ENCODE results near the gene PDZRN3. TPM values are rescaled to one million over a fixed set of nuclear protein-coding genes. Genes with fewer than 3 reads are reported as not detected.

PDZRN3 gene
- total RNA-seq, 2 experiments from 2014 or later, result not detected

DNA sequence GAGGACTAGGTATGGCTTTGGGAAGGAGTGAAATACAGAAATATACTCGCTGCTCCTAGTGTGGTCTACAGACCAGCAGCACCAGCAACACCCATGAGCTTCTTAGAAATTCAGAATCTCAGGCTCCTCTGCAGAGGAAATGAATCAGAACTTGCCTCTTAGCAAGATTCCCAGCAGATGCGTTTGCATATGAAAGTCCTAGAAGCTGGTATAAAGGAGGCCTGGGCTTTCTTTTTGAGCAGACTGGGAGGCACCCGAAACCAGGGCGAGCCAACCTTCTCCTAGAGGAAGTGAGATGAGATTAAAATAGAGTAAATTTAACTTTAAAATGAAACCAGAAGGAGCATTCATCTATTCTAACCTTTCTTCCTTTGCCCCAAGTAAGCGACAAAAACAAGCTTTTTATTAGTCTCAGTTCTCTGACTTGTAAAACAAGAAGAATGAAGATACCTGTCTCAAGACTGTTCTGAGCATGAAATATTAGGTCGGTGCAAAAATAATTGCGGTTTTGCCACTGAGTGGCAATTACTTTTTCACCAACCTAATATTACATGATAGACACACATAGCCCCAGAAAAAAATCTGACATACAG, 140.0 kb downstream of the PDZRN3 start:
- CTCF ChIA-PET, result interaction anchor here (2.4 kb wide), 1 partner anchor 17 kb away, joined by 8 read pairs; no protein-coding TSS in a partner anchor

DNA sequence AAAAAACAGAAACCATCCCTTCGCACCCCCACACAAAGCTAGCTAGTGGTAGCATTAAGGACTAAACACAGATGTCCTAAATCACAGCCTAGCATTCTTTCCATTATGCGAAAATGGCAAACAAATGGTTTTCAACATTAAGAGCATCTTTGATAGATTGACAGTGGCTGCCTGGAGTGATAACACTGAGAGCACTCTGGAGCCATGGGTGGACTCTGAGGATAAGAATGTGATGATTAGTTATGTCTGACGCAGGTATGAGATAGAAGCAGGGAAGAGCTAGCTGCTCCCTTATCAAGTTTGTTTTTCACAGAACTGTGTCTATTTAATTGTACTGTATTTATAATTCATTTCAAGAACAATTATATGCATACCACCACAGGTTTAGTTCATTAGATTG, 142.9 kb downstream of the PDZRN3 start:
- ChIA-PET CTCF (no interaction called here), POLR2A (no interaction called here)
- Mint-ChIP-seq H3K4me3 (no peak overlapping the region), H3K9me3 (peaks cover 5% of the 10 kb centered on the region), H3K4me1 (ENCODE audit: low read depth) (no peaks in the 10 kb centered on the region), H3K27ac (no peak overlapping the region), H3K27me3 (peaks cover 13% of the 10 kb centered on the region), H3K36me3 (no peaks in the 10 kb centered on the region)
- intact Hi-C loops (cut with micrococcal nuclease), result no loop called here
- DNase-seq, result no peak

More for the DNA sequence above, 140.0 kb downstream of the PDZRN3 start:
- POLR2A ChIA-PET, result no interaction called here
- intact Hi-C loops (cut with micrococcal nuclease), result no loop called here
- Mint-ChIP-seq H3K36me3 (no peaks in the 10 kb centered on the region), H3K9me3 (no peaks in the 10 kb centered on the region), H3K4me3 (no peak overlapping the region), H3K4me1 (ENCODE audit: low read depth) (no peaks in the 10 kb centered on the region), H3K27me3 (peaks cover 8% of the 10 kb centered on the region), H3K27ac (no peak overlapping the region)
- no peak for DNase-seq

DNA sequence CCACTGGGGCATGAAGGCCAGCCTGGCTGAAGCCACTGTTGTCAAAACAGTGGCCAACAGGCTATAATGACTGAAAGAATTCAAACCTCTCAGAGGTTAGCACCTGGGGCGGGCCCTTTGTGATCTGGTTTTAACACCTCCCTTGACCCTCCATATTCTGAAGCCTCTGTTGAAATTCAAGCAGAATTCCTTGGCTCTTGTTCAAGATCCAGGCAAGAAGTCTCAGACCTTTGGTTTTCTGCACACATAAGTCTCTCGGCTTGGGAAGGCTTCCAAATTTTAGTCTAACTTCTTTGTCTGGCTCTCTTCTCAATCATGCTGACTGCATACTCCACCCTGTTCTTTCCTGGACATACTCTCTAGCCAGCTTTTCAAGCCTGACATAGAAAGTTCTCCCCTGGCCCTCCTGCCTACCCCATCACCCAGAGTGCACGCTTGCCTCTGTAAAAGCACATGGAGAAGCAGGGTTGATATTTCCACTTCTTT, 144.5 kb downstream of the PDZRN3 start:
- H3K27ac Mint-ChIP-seq, result no peak overlapping the region
- intact Hi-C loops (cut with micrococcal nuclease), result no loop called here
- DNase-seq, result no peak
- peaks cover 15% of the 10 kb centered on the region for H3K27me3 Mint-ChIP-seq
- no peaks in the 10 kb centered on the region for H3K4me1 Mint-ChIP-seq (ENCODE audit: low read depth)
- H3K9me3 Mint-ChIP-seq, result peaks cover 5% of the 10 kb centered on the region
- POLR2A ChIA-PET, result no interaction called here
- H3K4me3 Mint-ChIP-seq, result no peak overlapping the region
- CTCF ChIA-PET, result no interaction called here
- H3K36me3 Mint-ChIP-seq, result no peaks in the 10 kb centered on the region

DNA sequence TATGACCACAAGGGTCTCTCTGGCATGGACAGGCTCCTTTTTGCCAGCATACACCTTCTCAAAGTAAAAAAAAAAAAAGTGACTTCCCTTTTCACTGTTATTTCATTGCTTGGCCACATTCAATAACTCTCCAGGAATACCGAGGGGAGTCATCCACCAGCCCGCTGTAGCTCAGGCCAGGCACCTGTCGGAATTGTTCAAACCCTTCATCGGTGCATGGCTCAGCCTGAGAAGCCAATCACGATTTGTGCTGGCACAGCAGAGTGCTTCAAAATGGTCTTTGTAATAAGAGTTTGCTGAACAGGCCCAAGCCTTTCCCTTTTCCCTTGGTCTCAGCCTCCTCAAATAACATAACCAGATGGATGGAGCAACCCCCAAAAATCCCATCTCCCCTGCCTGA, 145.4 kb downstream of the PDZRN3 start:
- Mint-ChIP-seq H3K36me3 (no peaks in the 10 kb centered on the region), H3K27me3 (peaks cover 20% of the 10 kb centered on the region), H3K4me3 (no peak overlapping the region), H3K4me1 (ENCODE audit: low read depth) (no peaks in the 10 kb centered on the region), H3K9me3 (peaks cover 5% of the 10 kb centered on the region), H3K27ac (no peak overlapping the region)
- intact Hi-C loops (cut with micrococcal nuclease), result no loop called here
- no peak for DNase-seq
- ChIA-PET POLR2A (interaction anchor here (0.6 kb wide), 1 partner anchor 478 kb away, joined by 4 read pairs; no protein-coding TSS in a partner anchor), CTCF (no interaction called here)

DNA sequence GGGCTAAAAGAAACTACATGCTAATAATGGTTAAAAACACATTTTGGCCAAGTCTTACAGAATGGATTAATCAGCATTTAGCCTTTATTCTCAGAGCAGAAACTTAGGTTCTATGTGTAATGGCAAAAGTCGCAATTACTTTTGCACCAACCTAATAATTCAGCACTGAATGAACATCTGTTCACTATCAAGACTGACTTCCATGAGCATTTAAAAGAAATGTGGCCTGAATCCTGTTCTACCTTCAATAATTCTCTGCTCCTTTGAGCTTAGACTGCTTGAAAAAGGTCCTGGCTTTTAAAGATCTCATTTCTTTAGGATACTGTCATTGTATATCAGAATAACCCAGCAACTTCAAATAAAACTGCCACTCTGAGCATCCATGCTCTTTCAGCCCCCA, 145.9 kb downstream of the PDZRN3 start:
- intact Hi-C loops (cut with micrococcal nuclease), result no loop called here
- peaks cover 17% of the 10 kb centered on the region for H3K27me3 Mint-ChIP-seq
- peaks cover 5% of the 10 kb centered on the region for H3K9me3 Mint-ChIP-seq
- POLR2A ChIA-PET, result no interaction called here
- H3K36me3 Mint-ChIP-seq, result no peaks in the 10 kb centered on the region
- CTCF ChIA-PET, result no interaction called here
- no peak overlapping the region for H3K4me3 Mint-ChIP-seq
- H3K27ac Mint-ChIP-seq, result no peak overlapping the region
- no peak for DNase-seq
- no peaks in the 10 kb centered on the region for H3K4me1 Mint-ChIP-seq (ENCODE audit: low read depth)

DNA sequence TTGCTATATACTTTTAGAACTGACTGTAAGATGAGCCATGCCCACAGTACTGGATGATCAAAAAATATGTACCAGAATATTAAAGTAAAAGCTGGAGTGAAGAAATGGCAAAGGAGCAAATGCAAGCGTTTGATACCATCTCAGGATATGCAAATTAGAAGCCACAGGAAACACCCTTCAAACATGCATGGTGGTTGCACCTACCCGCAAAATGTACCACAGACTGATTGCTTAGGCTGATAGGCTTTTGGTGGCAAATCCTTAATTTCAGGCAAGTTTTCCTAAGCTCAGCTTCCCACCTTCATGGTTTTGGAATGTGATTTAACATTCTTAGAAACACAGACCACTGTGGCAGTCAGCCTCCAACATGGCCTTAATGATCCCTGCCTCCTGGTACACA, 149.0 kb downstream of the PDZRN3 start:
- ChIA-PET POLR2A (no interaction called here), CTCF (no interaction called here)
- Mint-ChIP-seq H3K36me3 (no peaks in the 10 kb centered on the region), H3K27me3 (peaks cover 27% of the 10 kb centered on the region), H3K27ac (no peak overlapping the region), H3K4me3 (no peak overlapping the region), H3K9me3 (peaks cover 5% of the 10 kb centered on the region), H3K4me1 (ENCODE audit: low read depth) (no peaks in the 10 kb centered on the region)
- intact Hi-C loops (cut with micrococcal nuclease), result no loop called here
- DNase-seq, result no peak

DNA sequence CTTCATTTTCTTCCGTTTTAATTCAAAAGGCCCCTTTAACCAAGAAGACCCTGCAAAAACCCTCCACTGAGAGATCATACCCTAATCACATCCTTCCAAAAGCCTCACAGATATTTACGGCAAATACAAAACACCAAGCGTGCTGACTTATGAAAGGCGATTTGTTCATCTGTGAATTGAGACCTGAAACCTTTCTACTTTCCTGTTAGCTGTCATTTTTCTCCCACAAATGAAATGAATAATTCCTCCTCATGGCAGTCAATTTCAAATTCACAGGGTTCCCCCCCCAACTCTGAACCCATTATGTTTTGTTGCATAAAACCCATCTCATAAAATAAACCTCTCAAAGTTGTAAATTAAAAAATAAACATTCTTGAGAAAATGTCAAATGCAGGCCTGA, 149.6 kb downstream of the PDZRN3 start:
- intact Hi-C loops (cut with micrococcal nuclease), result no loop called here
- Mint-ChIP-seq H3K36me3 (no peaks in the 10 kb centered on the region), H3K9me3 (peaks cover 5% of the 10 kb centered on the region), H3K27ac (no peak overlapping the region), H3K4me3 (no peak overlapping the region), H3K4me1 (ENCODE audit: low read depth) (no peaks in the 10 kb centered on the region), H3K27me3 (peaks cover 23% of the 10 kb centered on the region)
- CTCF ChIA-PET, result no interaction called here
- POLR2A ChIA-PET, result no interaction called here
- DNase-seq, result no peak

DNA sequence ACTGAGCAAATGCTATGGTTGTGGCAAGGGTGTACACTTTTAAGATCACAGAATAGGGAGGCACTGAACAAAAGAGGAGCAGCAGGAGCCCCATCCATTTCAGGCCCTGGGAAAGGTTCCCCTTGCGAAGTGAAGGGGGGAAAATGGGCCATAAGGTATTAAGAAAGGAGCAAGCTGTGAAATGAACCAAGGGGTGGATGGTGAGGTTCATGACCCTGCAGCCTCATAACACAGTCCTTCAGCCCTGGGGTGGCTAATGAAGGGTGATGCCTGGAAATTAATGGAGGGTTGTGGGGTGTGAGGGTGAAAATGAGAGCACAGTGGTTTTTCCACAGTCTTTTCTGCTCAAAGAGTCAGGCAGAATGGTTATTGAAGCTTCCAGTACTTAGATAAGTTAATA, 150.1 kb downstream of the PDZRN3 start:
- intact Hi-C loops (cut with micrococcal nuclease), result no loop called here
- Mint-ChIP-seq H3K4me3 (no peak overlapping the region), H3K9me3 (peaks cover 5% of the 10 kb centered on the region), H3K27me3 (peaks cover 23% of the 10 kb centered on the region), H3K27ac (no peak overlapping the region), H3K4me1 (ENCODE audit: low read depth) (no peaks in the 10 kb centered on the region), H3K36me3 (no peaks in the 10 kb centered on the region)
- ChIA-PET CTCF (no interaction called here), POLR2A (no interaction called here)
- no peak for DNase-seq

DNA sequence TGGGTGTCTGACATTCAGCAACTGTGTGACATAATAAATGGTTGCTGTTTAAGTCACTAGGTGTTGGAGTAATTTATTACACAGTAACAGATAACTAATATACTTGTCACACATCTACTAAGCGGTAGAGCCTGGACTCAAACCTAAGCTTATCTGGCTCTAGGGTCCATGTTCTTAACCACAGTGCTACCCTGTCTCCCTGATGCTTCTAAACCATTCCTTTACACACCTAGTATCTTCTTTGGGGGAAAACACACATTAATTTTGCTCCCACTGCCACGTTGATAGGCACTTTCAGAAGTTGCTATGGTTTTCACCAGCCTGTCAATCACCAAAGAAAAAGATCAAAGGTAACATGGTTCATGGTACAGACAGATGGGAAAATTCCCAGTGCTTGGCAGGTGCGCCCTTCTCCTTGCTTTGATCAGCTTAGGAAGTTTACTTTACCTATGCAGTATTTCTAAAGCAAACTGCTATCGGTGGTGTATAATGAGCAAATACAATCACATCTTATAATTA, 150.8 kb downstream of the PDZRN3 start:
- POLR2A ChIA-PET, result no interaction called here

DNA sequence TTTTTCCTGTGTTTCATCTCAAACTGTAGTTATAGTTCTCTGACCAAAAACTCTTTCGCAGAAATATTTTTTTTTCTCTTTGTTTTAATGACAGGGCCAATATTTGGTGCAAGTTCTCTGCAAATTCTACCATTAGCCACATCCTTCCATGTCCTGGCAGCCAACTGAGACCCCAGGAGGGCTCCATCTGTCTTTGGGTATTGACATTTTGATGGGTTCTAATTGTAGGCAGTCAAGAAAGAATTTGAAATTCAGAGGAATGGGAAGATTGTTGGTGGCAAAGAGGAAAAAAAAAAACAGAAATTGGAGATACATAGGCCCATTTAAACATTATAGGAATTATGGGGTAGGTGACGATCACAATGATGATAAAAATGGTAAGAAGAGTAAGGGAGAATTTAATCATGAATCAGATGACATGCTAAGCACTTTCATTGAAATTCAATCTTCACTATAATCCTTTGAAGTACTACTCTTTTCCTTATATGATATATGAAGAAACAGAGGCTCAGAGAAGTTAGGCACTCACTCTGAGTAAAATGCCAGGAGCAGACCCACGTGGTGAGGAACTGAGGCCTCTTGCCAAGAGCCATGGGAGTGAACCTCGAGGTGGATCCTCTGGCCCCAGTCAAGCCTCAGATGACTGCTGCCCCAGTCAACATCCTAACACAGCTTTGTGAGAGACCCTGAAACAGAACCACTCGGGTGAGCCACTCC, 151.4 kb downstream of the PDZRN3 start:
- H3K4me3 Mint-ChIP-seq, result no peak overlapping the region
- H3K27me3 Mint-ChIP-seq, result peaks cover 22% of the 10 kb centered on the region
- intact Hi-C loops (cut with micrococcal nuclease), result no loop called here
- no peaks in the 10 kb centered on the region for H3K4me1 Mint-ChIP-seq (ENCODE audit: low read depth)
- no peaks in the 10 kb centered on the region for H3K36me3 Mint-ChIP-seq
- H3K27ac Mint-ChIP-seq, result no peak overlapping the region
- ChIA-PET POLR2A (no interaction called here), CTCF (no interaction called here)
- no peak for DNase-seq
- H3K9me3 Mint-ChIP-seq, result peaks cover 5% of the 10 kb centered on the region

More for the DNA sequence above, 150.8 kb downstream of the PDZRN3 start:
- Mint-ChIP-seq H3K27ac (no peak overlapping the region), H3K4me3 (no peak overlapping the region), H3K4me1 (ENCODE audit: low read depth) (no peaks in the 10 kb centered on the region), H3K9me3 (peaks cover 5% of the 10 kb centered on the region), H3K36me3 (no peaks in the 10 kb centered on the region), H3K27me3 (peaks cover 22% of the 10 kb centered on the region)
- CTCF ChIA-PET, result no interaction called here
- intact Hi-C loops (cut with micrococcal nuclease), result no loop called here
- no peak for DNase-seq

DNA sequence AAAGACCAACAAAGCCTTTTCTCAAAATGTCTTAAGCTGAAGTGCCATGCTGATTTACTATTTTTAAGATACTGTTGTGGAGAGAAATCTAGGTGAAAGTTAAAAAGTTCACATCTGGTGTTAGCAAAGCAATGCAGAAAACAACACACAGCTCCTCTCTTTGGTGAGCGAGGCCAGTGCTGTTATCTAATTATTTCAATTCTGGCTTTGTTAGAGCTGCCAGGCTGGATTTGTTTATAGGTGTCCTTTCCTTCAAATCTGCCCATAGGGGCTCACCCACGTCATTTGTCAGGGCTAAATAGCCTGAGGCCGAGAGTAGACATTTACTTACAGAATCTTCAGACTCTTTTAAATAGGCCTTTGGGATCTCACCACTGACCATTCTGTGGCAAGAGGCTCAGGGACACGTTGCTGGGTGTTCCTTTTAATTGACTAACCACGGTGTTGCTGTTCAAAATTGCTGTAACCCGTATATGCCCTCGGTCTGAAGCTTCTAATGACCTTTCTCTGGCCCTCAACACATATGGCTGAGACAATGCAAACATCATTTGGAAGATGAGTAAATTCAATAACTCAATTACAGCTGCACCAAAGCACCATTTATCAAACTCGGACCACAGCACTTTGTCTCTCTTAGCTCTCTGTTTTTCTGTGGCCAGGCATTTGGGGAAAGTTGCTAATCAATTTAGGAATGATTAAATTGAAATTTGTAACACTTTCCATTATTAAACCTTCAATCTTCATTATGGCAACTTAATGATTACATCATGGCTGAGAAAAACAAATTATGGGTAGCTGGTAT, 152.6 kb downstream of the PDZRN3 start:
- Mint-ChIP-seq H3K27me3 (peaks cover 18% of the 10 kb centered on the region), H3K4me3 (no peak overlapping the region), H3K27ac (no peak overlapping the region), H3K36me3 (no peaks in the 10 kb centered on the region), H3K9me3 (no peaks in the 10 kb centered on the region), H3K4me1 (ENCODE audit: low read depth) (no peaks in the 10 kb centered on the region)
- ChIA-PET POLR2A (no interaction called here), CTCF (no interaction called here)
- no peak for DNase-seq
- intact Hi-C loops (cut with micrococcal nuclease), result no loop called here

DNA sequence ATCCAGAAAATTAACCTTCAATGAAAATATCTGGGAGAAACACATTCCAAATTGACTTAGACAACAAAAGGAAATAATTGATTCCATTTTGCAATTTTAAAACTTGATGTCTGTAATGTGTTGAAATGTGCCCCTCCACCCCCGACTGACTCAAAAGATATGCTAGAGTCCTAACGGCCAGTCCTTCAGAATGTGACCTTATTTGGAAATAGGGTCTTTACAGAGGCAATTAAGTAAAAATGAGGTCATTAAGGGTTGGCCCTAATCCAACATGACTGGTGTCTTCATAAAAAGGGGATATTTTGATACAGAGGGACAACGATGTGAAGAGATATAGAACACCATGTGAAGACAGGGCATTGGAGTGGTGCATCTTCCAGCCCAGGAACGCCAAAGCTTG, 153.9 kb downstream of the PDZRN3 start:
- ChIA-PET POLR2A (no interaction called here), CTCF (no interaction called here)
- no peaks in the 10 kb centered on the region for H3K4me1 Mint-ChIP-seq (ENCODE audit: low read depth)
- no peak overlapping the region for H3K4me3 Mint-ChIP-seq
- H3K9me3 Mint-ChIP-seq, result no peaks in the 10 kb centered on the region
- DNase-seq, result no peak
- H3K27ac Mint-ChIP-seq, result no peak overlapping the region
- H3K27me3 Mint-ChIP-seq, result peaks cover 16% of the 10 kb centered on the region
- intact Hi-C loops (cut with micrococcal nuclease), result no loop called here
- no peaks in the 10 kb centered on the region for H3K36me3 Mint-ChIP-seq
